H1 (cell line): ENCODE data around the gene NR3C2. TPM values are rescaled to one million over a fixed set of nuclear protein-coding genes. Genes with fewer than 3 reads are reported as not detected.

Experiments
- BCL11A ChIP-seq, 2 experiments: IDR thresholded peaks; one replicate each; pipeline ENCODE4 v1.6.1; 2011; ENCODE audit warnings: low read depth in 2 of 2, low read length in 2 of 2, mild to moderate bottlenecking in 2 of 2
- CBX5 ChIP-seq: fragments of 300-800, 300-1000 bp; sonication (generic); IDR thresholded peaks from 2 replicates; pipeline ENCODE4 v1.7.1; 2016; ENCODE audit warnings: antibody characterized with exemption, low read length, low read depth
- CEBPB ChIP-seq: IDR thresholded peaks from 2 replicates; pipeline ENCODE4 v1.6.1; 2012; ENCODE audit warnings: low read depth, low read length
- FOSL1 ChIP-seq: IDR thresholded peaks from 2 replicates; pipeline ENCODE4 v1.6.1; 2011; ENCODE audit warnings: mild to moderate bottlenecking, low read depth, low read length, moderate library complexity; ENCODE audit not compliant: insufficient read depth
- HDAC6 ChIP-seq: IDR thresholded peaks from one replicate; pipeline ENCODE4 v1.7.1; 2012; ENCODE audit warnings: low read depth, mild to moderate bottlenecking, inconsistent platforms, low read length, moderate library complexity
- KDM5A ChIP-seq: fragments of 200-600 bp; IDR thresholded peaks from 2 replicates; pipeline ENCODE4 v1.7.1; 2012; ENCODE audit warnings: mild to moderate bottlenecking, low read length, inconsistent platforms, mixed read lengths
- polyA plus RNA-seq, 7 experiments: library from polyadenylated mRNA; depleted of rRNA in 3 of 7; stranded (reverse) in 5 of 7; unstranded in 2 of 7; fragments of >200 nt in 5 of 7; fragments of 200-250 nt in 2 of 7; gene quantifications; 1 replicate in 5 of 7; 2 replicates in 1 of 7; 4 replicates in 1 of 7; pipeline versions ENCODE4 v1.2.1 to v1.2.3, GENCODE V29; 2011 to 2013; ENCODE audit warnings: missing spikeins in 2 of 7, mixed read lengths in 2 of 7
- total RNA-seq: library from RNA; stranded (reverse); fragmentation: NEBNext Ultra II Directional; extraction: Animal tissue kit (Norgen Biotek cat#: 25700); gene quantifications from 2 replicates; pipeline ENCODE4 v1.2.1, GENCODE V29; 2021
- TF ChIP-seq, protein P1 (sequence below): IDR thresholded peaks from 2 replicates; pipeline ENCODE4 v1.6.1; 2011; ENCODE audit warnings: low read length, improper control_type of control experiment

Gene NR3C2
- total and polyA plus RNA-seq, 2 of the 8 experiments (the other 6 are each of a cell fraction or from before 2014, with no cell fraction given), result 0.80 to 3.9 TPM

DNA sequence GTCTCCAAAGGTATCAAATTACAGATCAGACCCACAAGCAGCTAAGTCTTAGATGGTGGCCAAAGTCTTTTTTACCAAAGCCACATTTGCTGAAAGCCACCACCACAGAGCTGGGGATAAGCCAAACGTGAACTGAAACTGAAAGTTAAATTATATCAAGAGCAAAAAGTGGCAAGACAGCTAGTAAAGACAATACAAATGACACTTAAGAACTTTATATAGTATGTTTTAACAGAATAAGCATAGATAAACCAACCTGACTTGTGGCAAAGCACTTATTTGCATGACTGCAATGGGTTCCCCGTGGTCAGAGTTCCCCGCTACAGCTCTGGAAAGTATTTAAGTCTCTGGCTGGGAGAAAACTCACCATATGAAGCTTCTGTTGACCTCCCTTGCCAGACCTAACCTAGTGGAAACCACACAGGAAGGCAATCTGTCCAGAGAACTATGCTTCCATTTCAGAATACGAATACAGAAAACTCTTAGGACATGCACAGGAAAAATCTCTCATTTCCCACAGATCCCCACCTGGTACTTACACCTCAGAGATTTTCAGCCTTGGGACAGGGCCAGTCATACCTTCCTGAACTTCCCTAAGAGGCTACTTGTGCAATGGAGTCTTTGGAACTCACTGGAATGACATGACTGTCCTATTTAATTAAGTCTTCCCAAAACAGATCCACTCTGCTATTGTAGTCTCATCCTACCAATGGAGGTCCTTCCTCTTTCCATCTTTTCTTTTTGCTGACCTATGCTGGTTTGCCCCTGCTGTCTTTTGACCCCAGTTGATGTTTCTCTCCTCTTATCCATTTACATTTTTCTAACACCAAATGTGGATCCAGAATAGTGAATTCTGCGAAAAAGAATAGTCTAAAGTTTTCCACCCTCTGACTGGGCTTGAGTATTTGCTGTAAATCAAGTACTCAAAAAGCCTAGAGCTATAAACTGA, 225.1 kb downstream of the NR3C2 start (continued):
- TF ChIP-seq, protein P1, sequence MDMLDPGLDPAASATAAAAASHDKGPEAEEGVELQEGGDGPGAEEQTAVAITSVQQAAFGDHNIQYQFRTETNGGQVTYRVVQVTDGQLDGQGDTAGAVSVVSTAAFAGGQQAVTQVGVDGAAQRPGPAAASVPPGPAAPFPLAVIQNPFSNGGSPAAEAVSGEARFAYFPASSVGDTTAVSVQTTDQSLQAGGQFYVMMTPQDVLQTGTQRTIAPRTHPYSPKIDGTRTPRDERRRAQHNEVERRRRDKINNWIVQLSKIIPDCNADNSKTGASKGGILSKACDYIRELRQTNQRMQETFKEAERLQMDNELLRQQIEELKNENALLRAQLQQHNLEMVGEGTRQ, result no peak
- TF ChIP-seq CEBPB (no peak), CBX5 (no peak), FOSL1 (no peak), KDM5A (no peak), HDAC6 (no peak), BCL11A (IDR thresholded peaks at IDR 0.05; ENCODE audit: low read depth in 2 of 2, low read length in 2 of 2) (no peak)
